HepG2 (cell line): Measurements from ENCODE around the gene S100A13. TPM values are rescaled to one million over a fixed set of nuclear protein-coding genes. Genes with fewer than 3 reads are reported as not detected.

ENCODE experiments used
- AGO2 ChIP-seq: fragments of 200-400 bp; formaldehyde crosslinking; optimal IDR thresholded peaks from 2 replicates; pipeline ENCODE3; 2017; ENCODE audit warnings: mild to moderate bottlenecking, low read depth, low read length, moderate library complexity
- HMGXB4 ChIP-seq, 2 experiments: sonication (generic) in 1 of 2; formaldehyde crosslinking in 1 of 2; IDR thresholded peaks; 2 replicates each; pipeline versions ENCODE4 v1.4.0 to v1.6.1; 2018 to 2020; ENCODE audit warnings: missing genetic modification reagents in 2 of 2, borderline replicate concordance in 1 of 2, low read depth in 1 of 2, mild to moderate bottlenecking in 1 of 2, missing biosample characterization in 1 of 2
- RAD21 ChIP-seq: fragments of 450-650 bp; formaldehyde crosslinking; IDR thresholded peaks from 2 replicates; pipeline ENCODE4 v1.5.0; 2020; ENCODE audit warnings: mild to moderate bottlenecking
- SAP130 ChIP-seq: IDR thresholded peaks from 2 replicates; pipeline ENCODE4 v1.6.1; 2016; ENCODE audit warnings: low read depth
- SMC3 ChIP-seq: IDR thresholded peaks from 2 replicates; pipeline ENCODE4 v1.6.1; 2011; ENCODE audit warnings: low read length, improper control_type of control experiment
- ZNF331 ChIP-seq: sonication (generic); formaldehyde crosslinking; IDR thresholded peaks from 2 replicates; pipeline ENCODE4 v1.4.0; 2020; ENCODE audit warnings: missing genetic modification reagents
- ZNF367 ChIP-seq: sonication (generic); formaldehyde crosslinking; IDR thresholded peaks from 2 replicates; pipeline ENCODE4 v1.4.0; 2020; ENCODE audit warnings: missing genetic modification reagents, borderline replicate concordance
- ZNF451 ChIP-seq: sonication (generic); formaldehyde crosslinking; IDR thresholded peaks from 2 replicates; pipeline ENCODE4 v1.5.0; 2020; ENCODE audit warnings: mild to moderate bottlenecking, missing genetic modification reagents
- ZNF563 ChIP-seq: sonication (generic); formaldehyde crosslinking; IDR thresholded peaks from 2 replicates; pipeline ENCODE4 v1.8.0; 2022; ENCODE audit warnings: mild to moderate bottlenecking, moderate library complexity, missing genetic modification reagents
- ZNF878 ChIP-seq: sonication (generic); formaldehyde crosslinking; IDR thresholded peaks from 2 replicates; pipeline ENCODE4 v1.8.1; 2023; ENCODE audit warnings: mild to moderate bottlenecking, missing genetic modification reagents, moderate library complexity
- ZSCAN31 ChIP-seq: sonication (generic); formaldehyde crosslinking; IDR thresholded peaks from 2 replicates; pipeline ENCODE4 v1.5.0; 2020; ENCODE audit warnings: low read depth, mild to moderate bottlenecking, missing genetic modification reagents
- polyA plus RNA-seq, 8 experiments: library from polyadenylated mRNA; depleted of rRNA in 3 of 8; stranded (reverse) in 7 of 8; unstranded in 1 of 8; fragments of >200 nt; fragmentation: Illumina TruSeq in 4 of 8; extraction: Trizol in 4 of 8; gene quantifications; 2 replicates each; pipeline versions ENCODE4 v1.2.1 to v1.2.3, GENCODE V29; 2011 to 2016; ENCODE audit warnings: low read depth in 4 of 8, missing spikeins in 1 of 8, mixed read lengths in 1 of 8; ENCODE audit not compliant: insufficient read depth in 1 of 8
- total RNA-seq, 5 experiments: library from RNA; depleted of rRNA; stranded (reverse); fragments of >200 nt; fragmentation: Illumina TruSeq; extraction: Trizol; gene quantifications; 2 replicates each; pipeline ENCODE4 v1.2.3, GENCODE V29; 2016; ENCODE audit warnings: low read depth in 1 of 5
- TF ChIP-seq, protein P1 (sequence below), 2 experiments: fragments of 450-650 bp in 1 of 2; sonication (generic) in 1 of 2; formaldehyde crosslinking in 1 of 2; IDR thresholded peaks; 2 replicates each; pipeline versions ENCODE4 v1.6.1 to v1.8.0; 2016 to 2022; ENCODE audit warnings: antibody characterized with exemption in 1 of 2, mild to moderate bottlenecking in 1 of 2, missing genetic modification reagents in 1 of 2
- TF ChIP-seq, protein P2 (sequence below), 2 experiments: sonication (generic) in 1 of 2; formaldehyde crosslinking in 1 of 2; IDR thresholded peaks; 2 replicates each; pipeline versions ENCODE4 v1.5.1 to v1.6.1; 2011 to 2020; ENCODE audit warnings: borderline replicate concordance in 1 of 2, low read depth in 1 of 2, low read length in 1 of 2, mild to moderate bottlenecking in 1 of 2, missing genetic modification reagents in 1 of 2, moderate library complexity in 1 of 2

Gene S100A13
- total and polyA plus RNA-seq, 2 of the 13 experiments (the other 11 are each of a cell fraction or from before 2014, with no cell fraction given) = 89.5 to 172 TPM

GRCh38 chr1:153627715-153628626, 666 bp upstream of the S100A13 start, which contains the start of gene S100A1 (continued):
- 0 out of 2 replicates have a peak, but pooled peaks have one; percentile 33 for TF ChIP-seq ZNF331 (CRISPR knock-in tag)
- TF ChIP-seq, protein P1, sequence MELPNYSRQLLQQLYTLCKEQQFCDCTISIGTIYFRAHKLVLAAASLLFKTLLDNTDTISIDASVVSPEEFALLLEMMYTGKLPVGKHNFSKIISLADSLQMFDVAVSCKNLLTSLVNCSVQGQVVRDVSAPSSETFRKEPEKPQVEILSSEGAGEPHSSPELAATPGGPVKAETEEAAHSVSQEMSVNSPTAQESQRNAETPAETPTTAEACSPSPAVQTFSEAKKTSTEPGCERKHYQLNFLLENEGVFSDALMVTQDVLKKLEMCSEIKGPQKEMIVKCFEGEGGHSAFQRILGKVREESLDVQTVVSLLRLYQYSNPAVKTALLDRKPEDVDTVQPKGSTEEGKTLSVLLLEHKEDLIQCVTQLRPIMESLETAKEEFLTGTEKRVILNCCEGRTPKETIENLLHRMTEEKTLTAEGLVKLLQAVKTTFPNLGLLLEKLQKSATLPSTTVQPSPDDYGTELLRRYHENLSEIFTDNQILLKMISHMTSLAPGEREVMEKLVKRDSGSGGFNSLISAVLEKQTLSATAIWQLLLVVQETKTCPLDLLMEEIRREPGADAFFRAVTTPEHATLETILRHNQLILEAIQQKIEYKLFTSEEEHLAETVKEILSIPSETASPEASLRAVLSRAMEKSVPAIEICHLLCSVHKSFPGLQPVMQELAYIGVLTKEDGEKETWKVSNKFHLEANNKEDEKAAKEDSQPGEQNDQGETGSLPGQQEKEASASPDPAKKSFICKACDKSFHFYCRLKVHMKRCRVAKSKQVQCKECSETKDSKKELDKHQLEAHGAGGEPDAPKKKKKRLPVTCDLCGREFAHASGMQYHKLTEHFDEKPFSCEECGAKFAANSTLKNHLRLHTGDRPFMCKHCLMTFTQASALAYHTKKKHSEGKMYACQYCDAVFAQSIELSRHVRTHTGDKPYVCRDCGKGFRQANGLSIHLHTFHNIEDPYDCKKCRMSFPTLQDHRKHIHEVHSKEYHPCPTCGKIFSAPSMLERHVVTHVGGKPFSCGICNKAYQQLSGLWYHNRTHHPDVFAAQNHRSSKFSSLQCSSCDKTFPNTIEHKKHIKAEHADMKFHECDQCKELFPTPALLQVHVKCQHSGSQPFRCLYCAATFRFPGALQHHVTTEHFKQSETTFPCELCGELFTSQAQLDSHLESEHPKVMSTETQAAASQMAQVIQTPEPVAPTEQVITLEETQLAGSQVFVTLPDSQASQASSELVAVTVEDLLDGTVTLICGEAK (IDR thresholded peaks at IDR 0.05) = no peak
- TF ChIP-seq, protein P1 (CRISPR knock-in tag; IDR thresholded peaks at IDR 0.05) = 0 out of 2 replicates have a peak, but pooled peaks have one; percentile 30
- TF ChIP-seq ZNF367 (CRISPR knock-in tag) = no peak
- peak; percentile 21 for TF ChIP-seq AGO2
- peak; percentile 29; the same call in 1 of the 2 replicates for TF ChIP-seq ZSCAN31 (CRISPR knock-in tag)
- TF ChIP-seq ZNF451 (CRISPR knock-in tag) = no peak
- 0 out of 2 replicates have a peak, but pooled peaks have one; percentile 17 for TF ChIP-seq ZNF563
- TF ChIP-seq SMC3 = 0 out of 2 replicates have a peak, but pooled peaks have one; percentile 32
- TF ChIP-seq SAP130 (CRISPR knock-in tag) = 0 out of 2 replicates have a peak, but pooled peaks have one; percentile 54
- no peak; the same call in 1 of the 2 replicates for TF ChIP-seq RAD21
- TF ChIP-seq, protein P2, sequence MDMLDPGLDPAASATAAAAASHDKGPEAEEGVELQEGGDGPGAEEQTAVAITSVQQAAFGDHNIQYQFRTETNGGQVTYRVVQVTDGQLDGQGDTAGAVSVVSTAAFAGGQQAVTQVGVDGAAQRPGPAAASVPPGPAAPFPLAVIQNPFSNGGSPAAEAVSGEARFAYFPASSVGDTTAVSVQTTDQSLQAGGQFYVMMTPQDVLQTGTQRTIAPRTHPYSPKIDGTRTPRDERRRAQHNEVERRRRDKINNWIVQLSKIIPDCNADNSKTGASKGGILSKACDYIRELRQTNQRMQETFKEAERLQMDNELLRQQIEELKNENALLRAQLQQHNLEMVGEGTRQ (IDR thresholded peaks at IDR 0.05; ENCODE audit: low read depth, low read length) = no peak
- TF ChIP-seq, protein P2 (CRISPR knock-in tag; IDR thresholded peaks at IDR 0.05; ENCODE audit: borderline replicate concordance) = no peak
- 0 out of 2 replicates have a peak, but pooled peaks have one; percentile 10 for TF ChIP-seq ZNF878 (CRISPR knock-in tag)
- peak in 1 of 2 experiments; percentile 49; a peak in 3 of 4 replicates for TF ChIP-seq HMGXB4 (CRISPR knock-in tag; IDR thresholded peaks at IDR 0.05; ENCODE audit: borderline replicate concordance in 1 of 2, low read depth in 1 of 2)
